Activated CD4-positive, alpha-beta T cell treated with anti-CD3 and anti-CD28 coated beads, Interleukin-2, amount 10 ng/mL, durations not matched to agents 24 days and 14 days (primary cell): ENCODE data around the gene TXNDC12. TPM values are rescaled to one million over a fixed set of nuclear protein-coding genes. Genes with fewer than 3 reads are reported as not detected.
"Not testable (repeated sequence)": the region's sequence is repeated elsewhere in the genome, so short reads cannot be mapped to it uniquely, and the experiment has no call there.

Experiments
- DNase-seq: peaks from one replicate; pipeline ENCODE4 v3.0.0; 2022
- H3K27ac Mint-ChIP-seq: one replicate; pipeline ENCODE4 v1.8.0; 2022; ENCODE audit warnings: mild to moderate bottlenecking, mixed read lengths
- H3K27me3 Mint-ChIP-seq: one replicate; pipeline ENCODE4 v1.8.0; 2022; ENCODE audit warnings: mixed read lengths
- H3K36me3 Mint-ChIP-seq: one replicate; pipeline ENCODE4 v1.8.0; 2022; ENCODE audit warnings: low read depth, mild to moderate bottlenecking, mixed read lengths
- H3K4me1 Mint-ChIP-seq: one replicate; pipeline ENCODE4 v1.8.0; 2021; ENCODE audit warnings: mixed read lengths
- H3K4me3 Mint-ChIP-seq: one replicate; pipeline ENCODE4 v1.8.0; 2022; ENCODE audit warnings: mild to moderate bottlenecking, moderate library complexity, mixed read lengths
- H3K9me3 Mint-ChIP-seq: one replicate; pipeline ENCODE4 v1.8.0; 2021; ENCODE audit warnings: mixed read lengths
- intact Hi-C: fragments of 100-400 bp; cut with micrococcal nuclease; formaldehyde crosslinking; loops from one replicate; pipeline ENCODE4 v1.15.1; 2023
- total RNA-seq: library from RNA; stranded (reverse); gene quantifications from 2 replicates; pipeline ENCODE4 v1.2.3, GENCODE V29; 2022

Gene TXNDC12
- 43.0 and 44.8 TPM in 2 replicates for total RNA-seq

- Mint-ChIP-seq H3K4me1 (peaks cover 48% of the 10 kb centered on the region), H3K27ac (peak within 1 kb of the TSS; percentile 100), H3K9me3 (no peaks in the 10 kb centered on the region), H3K4me3 (peak within 1 kb of the TSS; percentile 92), H3K27me3 (no peaks in the 10 kb centered on the region), H3K36me3 (peaks cover 32% of the 10 kb centered on the region)
- intact Hi-C loops = loop anchor here (5.0 to 10.0 kb wide), 5 partner anchors 440 to 1272 kb away; partner anchors contain the start of genes ECHDC2, EPS15, LRP8 and OSBPL9
- peak; percentile 93 for DNase-seq
Observed at GRCh38 chr1:52055066-52055865, at the start of gene TXNDC12. Gene TXNDC12 (minus strand): TSS chr1:52055191. CDS start chr1:52055096, 95 bp downstream.

GRCh38 chr1:52102336-52103013 is 47.5 kb upstream of the TXNDC12 start:
- Mint-ChIP-seq H3K27me3 (peaks cover 3% of the 10 kb centered on the region), H3K27ac (no peak overlapping the region), H3K4me3 (no peak overlapping the region), H3K36me3 (no peaks in the 10 kb centered on the region), H3K9me3 (no peaks in the 10 kb centered on the region), H3K4me1 (peaks cover 9% of the 10 kb centered on the region)
- no peak for DNase-seq
- intact Hi-C loops = loop anchor here (1.0 kb wide), 1 partner anchor 37 kb away; no protein-coding TSS in a partner anchor

GRCh38 chr1:52098139-52098871 is 43.3 kb upstream of the TXNDC12 start:
- Mint-ChIP-seq H3K4me1 (peaks cover 9% of the 10 kb centered on the region), H3K4me3 (no peak overlapping the region), H3K36me3 (no peaks in the 10 kb centered on the region), H3K9me3 (no peaks in the 10 kb centered on the region), H3K27ac (no peak overlapping the region), H3K27me3 (peaks cover 3% of the 10 kb centered on the region)
- intact Hi-C loops = no loop called here
- DNase-seq = no peak

- Mint-ChIP-seq H3K27me3 (peaks cover 3% of the 10 kb centered on the region), H3K9me3 (no peaks in the 10 kb centered on the region), H3K36me3 (peaks cover 4% of the 10 kb centered on the region), H3K4me3 (no peak overlapping the region), H3K4me1 (no peaks in the 10 kb centered on the region), H3K27ac (no peak overlapping the region)
- DNase-seq = no peak
- intact Hi-C loops = no loop called here
Observed at GRCh38 chr1:52096216-52096615, 41.2 kb upstream of the TXNDC12 start.

- H3K4me1 Mint-ChIP-seq, intact Hi-C loops, H3K27ac Mint-ChIP-seq, H3K27me3 Mint-ChIP-seq, DNase-seq, H3K4me3 Mint-ChIP-seq, H3K9me3 Mint-ChIP-seq: not testable (repeated sequence)
- H3K36me3 Mint-ChIP-seq = peaks cover 18% of the 10 kb centered on the region
Observed at GRCh38 chr1:52094300-52094699, 39.3 kb upstream of the TXNDC12 start.

GRCh38 chr1:52087892-52088291 is 32.9 kb upstream of the TXNDC12 start:
- intact Hi-C loops, DNase-seq: not testable (repeated sequence)

GRCh38 chr1:52080014-52080415 is 25.0 kb upstream of the TXNDC12 start:
- no peak for DNase-seq
- no peak overlapping the region for H3K27ac Mint-ChIP-seq
- H3K9me3 Mint-ChIP-seq = no peaks in the 10 kb centered on the region
- no peak overlapping the region for H3K4me3 Mint-ChIP-seq
- intact Hi-C loops = no loop called here
- H3K4me1 Mint-ChIP-seq = peaks cover 6% of the 10 kb centered on the region
- no peaks in the 10 kb centered on the region for H3K27me3 Mint-ChIP-seq
- peaks cover 8% of the 10 kb centered on the region for H3K36me3 Mint-ChIP-seq

More at GRCh38 chr1:52087892-52088291, 32.9 kb upstream of the TXNDC12 start:
- not testable (repeated sequence) for H3K9me3 Mint-ChIP-seq, H3K27ac Mint-ChIP-seq, H3K27me3 Mint-ChIP-seq, H3K4me1 Mint-ChIP-seq, H3K4me3 Mint-ChIP-seq
- H3K36me3 Mint-ChIP-seq = peaks cover 40% of the 10 kb centered on the region

- intact Hi-C loops, H3K9me3 Mint-ChIP-seq, H3K4me3 Mint-ChIP-seq, H3K4me1 Mint-ChIP-seq, DNase-seq, H3K27ac Mint-ChIP-seq, H3K27me3 Mint-ChIP-seq: not testable (repeated sequence)
- peaks cover 12% of the 10 kb centered on the region for H3K36me3 Mint-ChIP-seq
Observed at GRCh38 chr1:52077277-52077676, 22.3 kb upstream of the TXNDC12 start.

- no peak for DNase-seq
- no peak overlapping the region for H3K27ac Mint-ChIP-seq
- H3K4me1 Mint-ChIP-seq = peaks cover 16% of the 10 kb centered on the region
- H3K36me3 Mint-ChIP-seq = peaks cover 22% of the 10 kb centered on the region
- H3K27me3 Mint-ChIP-seq = no peaks in the 10 kb centered on the region
- H3K9me3 Mint-ChIP-seq = no peaks in the 10 kb centered on the region
- no peak overlapping the region for H3K4me3 Mint-ChIP-seq
- intact Hi-C loops = no loop called here
Observed at GRCh38 chr1:52072291-52072690, 17.3 kb upstream of the TXNDC12 start.

GRCh38 chr1:52070704-52071103 is 15.7 kb upstream of the TXNDC12 start:
- H3K27me3 Mint-ChIP-seq = no peaks in the 10 kb centered on the region
- no peak for DNase-seq
- no peak overlapping the region for H3K27ac Mint-ChIP-seq
- peaks cover 25% of the 10 kb centered on the region for H3K36me3 Mint-ChIP-seq
- H3K4me3 Mint-ChIP-seq = no peak overlapping the region
- peaks cover 16% of the 10 kb centered on the region for H3K4me1 Mint-ChIP-seq
- intact Hi-C loops = no loop called here
- H3K9me3 Mint-ChIP-seq = no peaks in the 10 kb centered on the region

GRCh38 chr1:52063192-52063591 is 8.2 kb upstream of the TXNDC12 start:
- peaks cover 22% of the 10 kb centered on the region for H3K4me1 Mint-ChIP-seq
- H3K9me3 Mint-ChIP-seq = no peaks in the 10 kb centered on the region
- H3K27ac Mint-ChIP-seq = no peak overlapping the region
- no peaks in the 10 kb centered on the region for H3K27me3 Mint-ChIP-seq
- H3K36me3 Mint-ChIP-seq = peaks cover 50% of the 10 kb centered on the region
- no peak for DNase-seq
- no peak overlapping the region for H3K4me3 Mint-ChIP-seq
- intact Hi-C loops = no loop called here

GRCh38 chr1:52060822-52061221 is 5.8 kb upstream of the TXNDC12 start:
- intact Hi-C loops = no loop called here
- peaks cover 46% of the 10 kb centered on the region for H3K36me3 Mint-ChIP-seq

GRCh38 chr1:52059888-52060287 is 4.9 kb upstream of the TXNDC12 start:
- no peaks in the 10 kb centered on the region for H3K9me3 Mint-ChIP-seq
- no peak for DNase-seq
- peaks cover 45% of the 10 kb centered on the region for H3K36me3 Mint-ChIP-seq
- no peaks in the 10 kb centered on the region for H3K27me3 Mint-ChIP-seq
- H3K4me1 Mint-ChIP-seq = peaks cover 36% of the 10 kb centered on the region
- intact Hi-C loops = loop anchor here (5.0 to 10.0 kb wide), 5 partner anchors 445 to 1267 kb away; partner anchors contain the start of genes ECHDC2, EPS15, LRP8 and OSBPL9
- H3K27ac Mint-ChIP-seq = no peak overlapping the region
- no peak overlapping the region for H3K4me3 Mint-ChIP-seq

More at GRCh38 chr1:52060822-52061221, 5.8 kb upstream of the TXNDC12 start:
- H3K27ac Mint-ChIP-seq = no peak overlapping the region
- peaks cover 35% of the 10 kb centered on the region for H3K4me1 Mint-ChIP-seq
- no peak overlapping the region for H3K4me3 Mint-ChIP-seq
- no peaks in the 10 kb centered on the region for H3K27me3 Mint-ChIP-seq
- no peak for DNase-seq
- H3K9me3 Mint-ChIP-seq = no peaks in the 10 kb centered on the region
